HG02973 (cell line): ENCODE results near the gene ANKRD7.
"Not testable (repeated sequence)": the region's sequence is repeated elsewhere in the genome, so short reads cannot be mapped to it uniquely, and the experiment has no call there.

Experiments
- ATAC-seq: cut with Tn5 transposase; IDR thresholded peaks from one replicate; pipeline ENCODE4 v1.9.1; 2021; ENCODE audit warnings: moderate library complexity; ENCODE audit not compliant: unreplicated experiment

Gene ANKRD7

DNA sequence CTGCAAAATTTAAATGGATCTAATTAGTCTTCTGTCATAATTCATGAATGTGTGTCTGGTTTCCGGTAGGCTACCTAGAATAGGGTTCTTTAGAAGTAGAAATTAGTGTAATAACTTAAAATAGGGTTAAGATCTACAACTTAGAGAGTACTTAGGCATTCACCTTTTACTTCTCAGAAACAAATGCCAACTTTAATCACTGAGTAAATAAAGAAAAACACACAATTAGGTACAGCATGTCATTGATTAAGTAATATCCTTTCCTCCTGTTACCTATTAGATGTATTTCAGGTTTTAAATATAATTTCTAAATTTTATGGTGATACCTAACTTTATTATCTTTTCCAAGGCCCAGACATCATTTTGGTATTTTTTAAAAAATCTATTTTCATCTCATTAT is 9.3 kb downstream of the ANKRD7 start:
- ATAC-seq = no peak

DNA sequence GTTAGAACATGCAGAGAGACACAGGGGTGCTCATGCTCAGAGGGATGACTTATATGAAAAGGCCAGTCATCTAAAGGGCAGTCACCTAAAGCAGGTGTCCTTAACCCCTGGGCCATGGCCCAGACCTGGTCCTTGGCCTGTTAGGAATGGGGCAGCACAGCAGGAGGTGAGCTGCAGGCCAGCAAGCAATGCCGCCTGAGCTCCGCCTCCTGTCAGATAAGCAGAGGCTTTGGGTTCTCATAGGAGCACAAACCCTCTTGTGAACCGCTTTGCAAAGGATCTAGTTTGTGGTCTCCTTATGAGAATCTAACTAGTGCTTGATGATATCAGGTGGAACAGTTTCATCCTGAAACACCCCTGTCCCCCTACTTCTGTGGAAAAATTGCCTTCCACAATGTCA is 14.5 kb downstream of the ANKRD7 start:
- ATAC-seq = no peak

DNA sequence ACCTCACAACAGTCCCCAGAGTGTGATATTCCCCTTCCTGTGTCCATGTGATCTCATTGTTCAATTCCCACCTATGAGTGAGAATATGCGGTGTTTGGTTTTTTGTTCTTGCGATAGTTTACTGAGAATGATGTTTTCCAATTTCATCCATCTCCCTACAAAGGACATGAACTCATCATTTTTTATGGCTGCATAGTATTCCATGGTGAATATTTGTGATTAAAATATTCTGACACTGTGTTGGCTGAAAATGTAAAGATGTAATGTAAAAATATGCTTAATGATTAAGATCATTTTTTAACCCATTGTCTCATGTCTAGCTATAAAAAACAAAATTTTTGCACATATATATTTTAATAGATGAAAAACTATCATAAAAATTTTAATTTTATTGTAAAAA is 15.8 kb downstream of the ANKRD7 start:
- ATAC-seq = not testable (repeated sequence)

DNA sequence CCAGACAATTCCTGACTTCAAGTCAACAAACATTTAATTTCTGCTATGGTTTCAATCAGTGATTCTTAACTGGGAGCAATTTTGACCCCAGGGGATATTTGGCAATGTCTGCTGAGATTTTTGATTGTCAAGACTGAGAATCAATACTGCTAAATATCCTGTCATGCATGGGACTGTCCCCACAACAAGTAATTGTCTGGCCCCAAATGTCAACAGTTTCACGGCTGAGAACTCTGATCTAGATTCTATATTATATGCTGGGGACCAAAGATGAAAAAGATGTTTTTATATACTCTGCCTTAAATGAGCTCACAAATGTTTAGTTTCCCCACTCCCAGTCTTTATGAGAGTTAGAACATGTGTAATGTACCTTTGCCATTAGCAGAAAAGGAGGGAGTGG is 19.2 kb downstream of the ANKRD7 start:
- ATAC-seq = no peak

GRCh38 chr7:118245267-118246040 is 20.9 kb downstream of the ANKRD7 start:
- ATAC-seq = peak; percentile 93

- no peak for ATAC-seq
These were observed 26.5 kb downstream of the ANKRD7 start for GRCh38 chr7:118250860-118251494.

DNA sequence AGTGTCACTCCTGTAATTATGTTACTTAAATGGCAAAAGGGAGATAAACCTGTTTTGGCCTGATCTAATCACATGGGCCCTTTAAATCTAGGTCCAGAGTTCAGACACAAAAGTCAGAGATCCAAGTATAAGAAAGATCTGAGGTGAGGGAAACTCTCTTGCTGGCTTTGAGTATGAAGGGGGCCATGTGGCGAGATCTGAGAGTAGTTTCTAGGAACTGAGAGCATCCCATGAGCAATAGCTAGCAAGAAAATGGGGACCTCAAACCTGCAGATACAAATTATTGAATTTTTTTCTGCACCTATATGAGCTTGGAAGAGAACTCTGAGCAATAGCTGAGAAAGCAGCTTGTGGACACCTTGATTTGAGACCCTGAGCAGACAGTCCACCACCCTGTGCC is 27.6 kb downstream of the ANKRD7 start:
- no peak for ATAC-seq

DNA sequence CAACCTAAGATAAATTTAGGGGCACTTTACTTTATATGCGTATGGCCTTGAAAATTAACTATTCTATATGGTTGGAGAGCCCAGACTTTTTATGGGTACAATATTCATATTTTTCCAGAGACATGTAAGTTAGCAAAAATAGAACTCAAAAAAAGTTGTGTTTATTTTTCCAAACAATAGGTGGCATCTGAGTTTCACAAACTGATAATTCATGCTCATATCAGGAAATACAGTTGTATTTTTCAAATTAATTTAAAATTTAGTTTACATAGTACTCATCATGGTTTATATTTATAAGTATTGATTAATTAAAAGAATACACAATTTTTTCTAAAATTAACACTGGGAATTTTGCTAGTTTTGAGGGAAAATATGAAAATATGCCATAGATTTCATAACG is 34.6 kb downstream of the ANKRD7 start:
- ATAC-seq = no peak

- no peak for ATAC-seq
These were observed 40.3 kb downstream of the ANKRD7 start for GRCh38 chr7:118264836-118265235.

DNA sequence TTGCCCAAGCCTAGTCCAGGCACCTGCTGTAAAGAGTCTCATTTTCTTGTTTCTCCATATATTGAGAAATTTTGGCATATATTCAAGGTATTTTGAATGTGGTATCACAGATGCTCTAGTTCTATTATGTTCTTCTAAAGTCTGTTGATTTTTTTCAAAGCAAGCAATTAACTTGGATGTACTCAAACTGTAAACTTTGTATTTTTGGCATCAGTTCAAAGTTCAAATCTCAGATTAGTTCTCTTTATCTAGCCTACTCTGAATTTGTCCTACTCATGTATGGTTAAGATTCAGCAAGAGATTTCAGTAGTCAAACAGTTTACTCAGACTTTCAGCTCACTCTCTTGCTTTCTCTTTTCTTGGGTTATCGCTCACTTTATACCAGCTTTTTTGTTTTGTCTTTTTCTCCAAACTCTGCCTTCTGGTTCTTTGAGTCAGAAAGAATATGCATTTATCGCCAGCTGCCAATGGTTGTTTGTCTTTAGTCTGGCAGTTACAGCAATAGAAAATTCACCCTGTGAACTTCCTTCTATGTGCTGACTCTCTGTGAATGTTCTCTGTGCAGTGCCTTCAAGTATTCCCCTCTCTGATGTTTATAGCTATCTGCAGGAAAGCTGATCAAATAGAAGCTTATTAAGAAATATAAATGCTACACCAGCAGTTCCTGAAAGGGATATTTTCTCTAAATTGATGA is 56.0 kb downstream of the ANKRD7 start:
- no peak for ATAC-seq

DNA sequence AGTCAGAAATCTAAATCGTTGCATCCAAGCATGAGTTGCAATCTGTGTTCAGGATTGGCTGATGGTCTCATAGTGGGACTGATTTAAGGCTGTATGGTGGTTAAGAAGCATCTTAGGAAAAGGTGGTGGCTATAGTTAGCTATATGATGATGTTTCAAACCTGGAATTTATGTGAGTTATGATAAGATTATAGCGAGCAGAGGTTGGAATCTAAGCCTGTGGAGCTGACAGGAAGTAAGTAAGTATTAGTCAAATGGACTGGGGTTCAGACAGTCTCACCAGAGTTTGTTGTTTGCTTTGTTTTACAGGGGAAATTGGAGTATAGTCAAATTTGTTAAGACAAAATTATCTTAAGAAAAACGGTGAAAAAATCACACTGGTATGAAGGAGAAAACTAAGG is 56.7 kb downstream of the ANKRD7 start:
- no peak for ATAC-seq

- no peak for ATAC-seq
These were observed 60.9 kb downstream of the ANKRD7 start for GRCh38 chr7:118285358-118285757.

- ATAC-seq = no peak
These were observed 61.6 kb downstream of the ANKRD7 start for GRCh38 chr7:118286131-118286530.

GRCh38 chr7:118288098-118288497 is 63.6 kb downstream of the ANKRD7 start:
- peak; percentile 79 for ATAC-seq

GRCh38 chr7:118289476-118289875 is 65.0 kb downstream of the ANKRD7 start:
- no peak for ATAC-seq
